ENCODE results near the gene BANP.

DNA sequence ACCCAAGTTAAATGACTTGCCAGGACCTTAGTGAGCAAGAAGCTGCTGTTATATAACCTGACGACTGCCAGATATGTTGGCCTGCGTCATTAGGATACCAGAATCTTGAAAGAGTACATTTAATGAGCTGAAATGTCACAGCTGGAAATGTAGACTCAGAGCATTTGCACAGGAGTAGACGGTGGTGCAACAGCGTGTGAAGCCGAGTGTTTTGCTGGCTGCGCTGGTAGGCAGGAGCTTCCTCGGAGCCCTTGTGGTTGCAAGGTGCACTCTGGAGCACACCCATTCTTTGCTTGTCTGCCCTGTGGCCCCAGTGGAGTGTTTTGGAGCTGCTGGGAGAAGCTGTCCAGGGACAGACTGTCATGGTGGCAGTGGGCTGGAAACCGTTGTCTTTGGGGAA, 79.3 kb downstream of the BANP start:
- TF ChIP-seq TARDBP (IDR thresholded peaks at IDR 0.05): no peak
- TF ChIP-seq NFRKB (IDR thresholded peaks at IDR 0.05): no peak
- no peak for TF ChIP-seq SP1 (IDR thresholded peaks at IDR 0.05)
- no peak for TF ChIP-seq BHLHE40 (IDR thresholded peaks at IDR 0.05; ENCODE audit: borderline replicate concordance)

Measured in HEK293T (cell line).